IPS-NIHi7 (cell line): Measurements from ENCODE around the gene GNB2.
"Not testable (repeated sequence)": the region's sequence is repeated elsewhere in the genome, so short reads cannot be mapped to it uniquely, and the experiment has no call there.

ENCODE experiments used
- DNase-seq: peaks from one replicate; pipeline ENCODE4 v3.0.0; 2012; ENCODE audit warnings: mixed read lengths; ENCODE audit errors: extremely low spot score

Gene GNB2

DNA sequence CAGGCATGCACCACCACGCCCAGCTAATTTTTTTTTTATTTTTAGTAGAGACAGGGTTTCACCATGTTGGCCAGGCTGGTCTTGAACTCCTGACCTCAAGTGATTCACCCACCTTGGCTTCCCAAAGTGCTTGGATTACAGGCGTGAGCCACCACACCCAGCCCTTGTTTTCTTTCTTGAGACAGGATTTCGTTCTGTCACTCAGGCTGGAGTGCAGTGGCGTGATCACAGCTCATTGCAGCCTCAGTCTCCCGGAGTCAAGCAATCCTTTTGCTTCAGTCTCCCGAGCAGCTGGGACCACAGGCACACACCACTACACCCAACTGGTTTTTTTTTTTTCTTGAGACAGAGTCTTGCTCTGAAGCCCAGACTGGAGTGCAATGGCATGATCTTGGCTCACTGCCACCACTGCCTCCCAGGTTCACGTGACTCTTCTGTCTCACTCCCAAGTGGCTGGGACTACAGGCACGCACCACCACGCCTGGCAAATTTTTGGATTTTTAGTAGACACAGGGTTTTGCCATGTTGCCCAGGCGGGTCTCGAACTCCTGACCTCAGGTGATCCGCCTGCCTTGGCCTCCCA, 11.3 kb upstream of the GNB2 start:
- DNase-seq: not testable (repeated sequence)

DNA sequence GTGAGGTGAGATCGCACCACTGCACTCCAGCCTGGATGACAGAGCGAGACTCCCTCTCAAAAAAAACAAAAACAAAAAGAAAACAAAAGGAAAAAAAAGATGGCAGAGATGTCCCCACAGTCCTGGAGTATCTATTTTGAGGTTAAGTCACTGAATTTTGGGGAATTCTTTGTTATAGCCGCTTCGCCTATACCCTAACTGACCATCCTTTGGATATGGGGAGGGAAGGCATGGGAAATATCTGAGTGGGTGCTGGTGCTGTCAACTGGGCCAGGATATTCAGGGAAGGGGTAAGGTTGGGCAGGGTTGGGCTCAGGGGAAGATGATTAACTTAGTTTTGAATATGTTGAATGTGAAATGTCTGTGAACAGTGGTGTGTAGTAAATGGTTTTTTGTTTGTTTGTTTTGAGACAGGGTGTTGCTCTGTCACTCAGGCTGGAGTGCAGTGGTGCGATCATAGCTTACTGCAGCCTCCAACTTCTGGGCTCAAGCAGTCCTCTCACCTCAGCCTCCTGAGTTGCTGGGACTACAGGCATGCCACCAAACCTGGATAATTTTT, 8.3 kb upstream of the GNB2 start:
- no peak for DNase-seq

DNA sequence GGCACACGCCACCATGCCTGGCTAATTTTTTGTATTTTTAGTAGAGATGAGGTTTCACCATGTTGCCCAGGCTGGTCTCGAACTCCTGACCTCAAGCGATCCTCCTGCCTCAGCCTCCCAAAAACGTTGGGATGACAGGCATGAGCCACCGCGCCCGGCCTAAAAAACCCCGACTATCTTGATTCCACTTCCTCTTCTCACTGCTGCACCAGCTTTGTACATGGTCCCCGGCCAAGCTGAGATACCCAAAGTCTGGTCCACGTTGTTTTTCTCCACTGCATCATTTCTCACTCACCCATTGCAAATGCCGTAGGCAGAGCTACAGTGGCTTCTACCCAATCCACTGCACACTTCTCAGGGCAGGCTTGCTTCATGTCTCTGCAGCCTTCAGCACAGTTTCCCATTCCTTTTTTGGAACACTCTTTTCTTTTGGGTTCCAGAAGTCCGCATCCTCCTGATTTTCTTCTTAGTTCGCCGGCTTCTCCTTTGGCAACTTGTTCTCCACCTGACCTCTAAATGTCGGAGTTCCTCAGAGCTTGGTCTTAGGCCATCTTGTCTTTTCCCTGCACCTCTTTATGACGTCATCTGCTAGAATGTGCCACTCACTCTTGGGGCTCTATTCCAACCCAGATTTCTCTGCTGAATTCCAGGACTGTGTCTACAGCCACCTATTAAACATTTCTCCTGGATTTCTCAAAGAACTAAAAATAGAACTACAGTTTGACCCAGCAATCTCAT, 6.0 kb upstream of the GNB2 start:
- no peak for DNase-seq

DNA sequence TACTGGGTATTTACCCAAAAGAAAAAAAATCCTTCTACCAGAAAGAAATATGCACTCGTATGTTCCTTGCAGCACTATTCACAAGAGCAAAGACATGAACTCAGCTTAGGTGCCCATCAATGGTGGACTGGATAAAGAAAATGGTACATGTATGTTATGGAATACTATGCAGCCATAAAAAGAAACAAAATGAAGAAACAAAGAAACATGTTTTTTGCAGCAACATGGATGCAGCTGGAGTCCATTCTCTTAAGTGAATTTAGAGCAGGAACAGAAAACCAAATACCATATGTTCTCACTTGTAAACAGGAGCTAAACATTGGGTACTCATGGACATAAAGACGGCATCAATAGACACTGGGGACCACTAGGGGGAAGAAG, 5.5 kb upstream of the GNB2 start:
- DNase-seq: no peak

DNA sequence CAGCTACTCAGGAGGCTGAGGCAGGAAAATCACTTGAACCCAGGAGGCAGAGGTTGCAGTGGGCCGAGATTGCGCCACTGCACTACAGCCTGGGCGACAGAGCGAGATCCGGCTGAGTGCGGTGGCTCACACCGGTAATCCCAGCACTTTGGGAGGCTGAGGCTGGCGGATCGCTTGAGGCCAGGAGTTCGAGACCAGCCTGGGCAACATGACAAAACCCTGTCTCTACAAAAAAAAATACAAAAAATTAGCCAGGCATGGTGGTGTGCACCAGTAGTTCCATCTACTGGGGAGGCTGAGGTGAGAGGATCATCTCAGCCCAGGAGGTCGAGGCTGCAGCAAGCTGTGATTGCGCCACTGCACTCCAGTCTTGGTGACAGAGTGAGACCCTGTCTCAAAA, 4.4 kb upstream of the GNB2 start:
- DNase-seq: not testable (repeated sequence)

DNA sequence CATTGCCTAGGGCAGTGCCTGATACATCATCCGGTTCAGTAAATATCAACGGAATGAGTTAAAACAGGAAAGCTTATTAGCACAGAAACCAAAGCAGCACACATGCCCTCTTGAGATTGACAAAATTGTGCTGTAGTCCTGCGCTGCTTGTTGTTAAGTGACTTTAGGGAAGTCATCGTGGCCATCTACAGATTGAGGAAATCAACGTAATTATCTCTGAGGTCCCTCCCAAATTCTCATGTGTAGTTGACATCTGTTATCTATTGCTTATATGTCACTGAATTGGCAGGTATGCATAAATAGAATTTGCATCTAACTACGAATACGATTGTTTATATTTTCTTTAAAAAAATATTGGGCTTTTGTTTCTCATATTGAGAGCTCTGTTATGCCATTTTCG, 3.5 kb upstream of the GNB2 start:
- no peak for DNase-seq

DNA sequence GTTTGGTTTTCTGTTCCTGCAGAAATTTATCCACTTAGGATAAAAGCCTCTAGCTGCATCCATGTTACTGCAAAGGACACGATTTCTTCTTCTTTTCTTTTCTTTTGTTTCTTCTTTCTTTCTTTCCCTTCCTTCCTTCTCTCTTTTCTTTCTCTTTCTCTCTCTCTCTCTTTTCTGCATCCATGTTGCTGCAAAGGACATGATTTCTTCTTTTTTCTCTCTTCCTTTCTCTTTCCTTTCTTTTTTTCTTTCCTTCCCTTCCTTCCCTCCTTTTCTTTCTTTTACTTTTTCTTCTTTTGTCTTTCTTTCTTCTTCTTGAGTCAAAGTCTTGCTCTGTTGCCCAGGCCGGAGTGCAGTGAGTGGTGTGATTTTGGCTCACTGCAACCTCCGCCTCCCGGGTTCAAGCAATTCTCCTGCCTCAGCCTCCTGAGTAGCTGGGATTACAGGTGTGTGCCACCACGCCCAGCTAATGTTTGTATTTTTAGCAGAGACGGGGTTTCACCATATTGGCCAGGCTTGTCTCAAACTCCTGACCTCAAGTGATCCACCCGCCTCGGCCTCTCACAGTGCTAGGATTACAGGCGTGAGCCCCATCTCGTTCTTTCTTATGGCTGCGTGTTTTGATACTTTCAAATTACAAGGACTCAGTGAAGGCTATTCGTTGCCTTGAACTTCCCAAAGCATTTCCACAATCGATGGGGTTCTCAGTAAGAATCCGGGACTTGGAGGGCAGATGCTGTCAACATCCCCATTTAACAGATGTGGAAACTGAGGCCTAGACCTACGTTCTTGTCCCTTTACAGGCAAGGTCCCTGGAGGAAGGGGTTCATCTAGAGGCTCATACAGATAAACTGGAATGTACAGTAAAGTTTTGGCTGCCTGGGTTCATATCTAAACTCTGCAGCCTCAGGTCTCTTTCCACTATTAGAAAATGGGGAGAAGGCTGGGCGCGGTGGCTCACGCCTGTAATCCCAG, 1.9 kb upstream of the GNB2 start:
- no peak for DNase-seq

DNA sequence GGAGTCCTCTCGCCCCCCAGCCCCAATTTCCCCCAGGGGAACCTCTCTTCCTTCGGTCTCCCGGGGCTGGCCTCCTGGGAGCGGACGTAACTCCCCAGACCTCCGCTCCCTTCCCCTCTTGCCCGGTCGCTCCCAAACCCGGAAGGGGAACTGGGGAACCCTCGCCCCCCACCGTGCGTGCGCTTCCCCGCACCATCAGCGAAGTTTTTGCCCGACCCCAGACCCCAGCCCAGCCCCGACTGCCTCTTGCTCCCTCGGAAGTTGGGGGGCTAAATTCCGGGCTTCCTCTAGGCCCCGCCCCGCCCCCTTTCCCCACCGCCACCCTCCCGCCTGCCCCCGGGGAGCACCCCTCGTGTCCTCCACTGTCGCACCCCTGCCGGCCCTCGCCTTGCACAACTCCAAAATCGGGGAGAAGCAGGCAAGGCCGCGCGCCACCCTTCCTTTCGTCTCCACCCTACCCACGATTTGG, 436 bp downstream of the GNB2 start:
- no peak for DNase-seq

DNA sequence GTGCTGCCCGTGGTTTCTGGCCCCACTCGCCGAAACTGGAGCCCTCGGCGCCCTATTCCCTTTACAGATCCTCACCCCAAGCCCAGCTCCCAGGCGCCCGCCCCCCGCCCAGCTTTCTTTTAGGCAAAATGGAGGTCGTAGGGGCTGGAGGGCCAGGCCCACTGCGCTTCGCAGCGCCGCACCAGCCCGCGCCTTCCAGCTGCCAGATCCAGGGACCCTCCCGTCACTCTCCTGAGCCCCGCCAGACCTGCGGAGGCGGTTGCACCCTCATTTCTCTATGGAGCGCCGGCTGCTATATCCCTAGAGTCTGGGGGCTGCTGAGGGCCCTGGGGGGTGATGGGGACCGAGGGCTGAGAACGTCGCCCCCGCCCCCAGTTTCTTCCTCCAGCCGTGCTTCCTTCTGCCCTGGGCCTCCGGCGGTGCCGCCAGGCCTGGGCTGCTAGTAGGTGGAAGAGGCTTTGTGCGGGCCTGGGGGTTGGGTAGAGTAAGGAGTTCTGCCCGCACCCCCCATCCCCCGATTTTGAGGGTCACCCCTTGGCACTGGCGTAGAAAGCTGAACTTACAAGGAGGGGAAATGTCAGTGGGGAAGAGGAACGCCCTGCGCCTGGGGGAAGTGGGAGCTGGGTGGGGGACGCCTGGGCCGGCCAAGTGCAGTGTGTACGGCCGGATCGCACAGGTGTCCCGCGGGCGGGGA, 1.0 kb downstream of the GNB2 start:
- no peak for DNase-seq

DNA sequence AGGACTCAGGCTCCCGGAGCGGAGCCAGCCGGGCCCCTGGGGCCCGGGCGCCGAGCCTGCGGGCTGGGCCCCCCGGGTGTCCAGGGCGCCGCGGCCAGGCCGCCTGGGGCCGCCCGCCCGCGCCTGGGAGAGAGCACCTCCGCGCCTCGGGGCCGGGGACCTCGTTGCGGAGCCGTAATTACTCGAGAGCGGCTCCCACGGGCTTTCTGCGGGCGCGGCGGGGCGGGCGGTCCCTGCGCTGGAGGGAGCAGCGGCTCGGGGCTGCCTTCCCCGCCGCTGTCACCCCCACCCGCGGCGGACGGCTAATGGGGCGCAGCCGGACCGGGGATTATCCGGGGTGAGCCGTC, 1.5 kb downstream of the GNB2 start:
- DNase-seq: no peak

DNA sequence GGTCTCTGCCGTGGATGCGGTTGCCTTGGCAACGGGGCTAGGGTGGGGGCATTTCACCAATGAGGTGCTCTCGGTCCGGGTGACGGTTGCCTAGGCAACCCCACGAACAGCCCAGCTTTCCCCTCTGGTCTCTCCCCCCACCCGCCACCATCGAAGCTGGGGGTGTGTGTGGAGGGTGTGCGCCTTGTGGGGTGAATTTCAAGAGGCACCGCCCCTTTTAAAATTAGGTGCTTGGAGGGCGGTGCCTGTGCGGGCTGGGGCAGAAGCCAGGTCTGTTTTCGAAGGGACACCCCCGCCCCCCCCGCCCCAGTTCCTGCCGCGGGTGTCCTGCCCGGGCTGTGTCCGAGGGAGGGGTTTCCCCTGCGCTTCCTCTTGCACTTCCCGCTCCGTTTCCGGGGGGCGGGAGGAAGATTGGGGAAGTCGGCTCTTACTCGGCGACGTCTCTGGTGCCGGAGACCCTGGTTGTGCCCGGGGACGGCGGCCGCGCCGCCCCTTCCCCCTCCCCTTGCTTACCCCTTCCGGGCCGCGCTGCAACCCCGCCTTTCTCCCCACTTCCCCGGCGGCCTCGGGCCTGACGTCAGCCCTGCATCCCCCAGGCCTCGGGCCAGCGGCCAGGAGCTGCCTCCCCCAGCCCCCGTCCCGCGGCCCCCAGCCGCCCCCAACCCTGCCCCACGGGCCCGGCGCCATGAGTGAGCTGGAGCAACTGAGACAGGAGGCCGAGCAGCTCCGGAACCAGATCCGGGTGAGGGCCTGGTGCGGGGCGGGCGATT, 2.2 kb downstream of the GNB2 start:
- DNase-seq: peak; percentile 73

DNA sequence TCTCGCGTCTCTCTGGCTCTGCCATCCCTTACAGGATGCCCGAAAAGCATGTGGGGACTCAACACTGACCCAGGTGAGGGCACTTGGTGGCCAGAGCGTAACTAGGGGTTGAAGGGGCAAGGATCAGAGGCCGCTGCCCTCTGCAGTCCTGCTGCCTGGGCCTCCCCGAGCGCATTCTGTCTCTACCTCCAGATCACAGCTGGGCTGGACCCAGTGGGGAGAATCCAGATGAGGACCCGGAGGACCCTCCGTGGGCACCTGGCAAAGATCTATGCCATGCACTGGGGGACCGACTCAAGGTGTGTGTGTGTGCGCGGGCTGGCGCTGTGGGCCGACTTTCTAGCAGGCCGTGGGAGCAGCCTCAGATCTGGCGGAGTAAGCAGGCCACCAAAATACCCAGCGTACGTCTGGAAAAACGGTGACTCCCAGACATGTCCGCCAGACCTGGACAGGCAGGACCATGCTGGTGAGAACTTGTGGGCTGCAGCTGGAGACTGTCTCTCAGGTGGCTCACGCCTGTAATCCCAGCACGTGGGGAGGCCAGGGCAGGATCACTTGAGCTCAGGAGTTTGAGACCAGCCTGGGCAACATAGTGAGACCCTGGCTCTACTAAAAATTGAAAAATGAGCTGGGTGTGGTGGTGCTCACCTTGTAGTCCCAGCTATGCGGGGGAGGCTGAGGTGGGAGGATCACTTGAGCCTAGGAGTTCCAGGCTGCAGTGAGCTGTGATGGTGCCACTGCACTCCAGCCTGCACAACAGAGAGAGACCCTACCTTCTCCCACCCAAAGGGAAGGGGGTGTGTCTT, 3.2 kb downstream of the GNB2 start:
- DNase-seq: no peak

DNA sequence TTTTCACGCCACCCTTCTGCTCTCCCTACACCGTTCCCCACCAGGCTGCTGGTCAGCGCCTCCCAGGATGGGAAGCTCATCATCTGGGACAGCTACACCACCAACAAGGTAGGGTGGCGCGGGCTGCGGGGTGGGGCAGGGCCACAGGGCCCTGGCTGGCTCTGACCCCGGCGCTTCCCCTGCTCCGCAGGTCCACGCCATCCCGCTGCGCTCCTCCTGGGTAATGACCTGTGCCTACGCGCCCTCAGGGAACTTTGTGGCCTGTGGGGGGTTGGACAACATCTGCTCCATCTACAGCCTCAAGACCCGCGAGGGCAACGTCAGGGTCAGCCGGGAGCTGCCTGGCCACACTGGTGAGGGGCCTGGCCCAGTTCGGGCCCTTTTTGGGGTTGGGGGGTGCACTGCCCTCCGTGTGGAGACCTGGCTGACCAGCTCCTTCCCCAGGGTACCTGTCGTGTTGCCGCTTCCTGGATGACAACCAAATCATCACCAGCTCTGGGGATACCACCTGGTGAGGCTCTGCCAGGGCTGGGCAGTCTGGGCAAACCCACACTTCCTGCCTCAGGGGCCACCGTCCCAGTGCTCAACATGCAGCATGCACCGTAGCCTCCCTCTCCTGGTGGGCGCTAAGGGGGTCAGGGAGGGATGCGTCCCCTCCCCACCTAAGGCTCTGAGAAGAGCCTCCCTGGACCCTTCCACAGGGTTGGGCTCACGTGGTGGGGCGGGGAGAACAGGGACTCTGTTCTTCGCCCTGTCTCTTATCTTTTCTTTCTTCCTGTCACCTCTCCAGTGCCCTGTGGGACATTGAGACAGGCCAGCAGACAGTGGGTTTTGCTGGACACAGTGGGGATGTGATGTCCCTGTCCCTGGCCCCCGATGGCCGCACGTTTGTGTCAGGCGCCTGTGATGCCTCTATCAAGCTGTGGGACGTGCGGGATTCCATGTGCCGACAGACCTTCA, 4.0 kb downstream of the GNB2 start:
- no peak for DNase-seq

DNA sequence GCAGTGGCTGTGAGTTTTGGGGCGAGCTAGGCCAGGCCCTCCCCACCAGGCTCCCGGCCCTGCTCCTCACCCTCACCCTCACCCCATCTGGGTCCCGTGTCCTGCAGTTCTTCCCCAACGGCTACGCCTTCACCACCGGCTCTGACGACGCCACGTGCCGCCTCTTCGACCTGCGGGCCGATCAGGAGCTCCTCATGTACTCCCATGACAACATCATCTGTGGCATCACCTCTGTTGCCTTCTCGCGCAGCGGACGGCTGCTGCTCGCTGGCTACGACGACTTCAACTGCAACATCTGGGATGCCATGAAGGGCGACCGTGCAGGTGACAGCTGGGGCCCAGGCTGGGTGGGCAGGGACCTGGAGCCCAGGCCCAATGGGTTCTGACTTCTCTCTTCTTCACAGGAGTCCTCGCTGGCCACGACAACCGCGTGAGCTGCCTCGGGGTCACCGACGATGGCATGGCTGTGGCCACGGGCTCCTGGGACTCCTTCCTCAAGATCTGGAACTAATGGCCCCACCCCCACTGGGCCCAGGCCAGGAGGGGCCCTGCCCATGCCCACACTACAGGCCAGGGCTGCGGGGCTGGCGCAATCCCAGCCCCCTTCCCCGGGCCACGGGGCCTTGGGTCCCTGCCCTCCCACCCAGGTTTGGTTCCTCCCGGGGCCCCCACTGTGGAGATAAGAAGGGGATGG, 4.9 kb downstream of the GNB2 start:
- DNase-seq: no peak

DNA sequence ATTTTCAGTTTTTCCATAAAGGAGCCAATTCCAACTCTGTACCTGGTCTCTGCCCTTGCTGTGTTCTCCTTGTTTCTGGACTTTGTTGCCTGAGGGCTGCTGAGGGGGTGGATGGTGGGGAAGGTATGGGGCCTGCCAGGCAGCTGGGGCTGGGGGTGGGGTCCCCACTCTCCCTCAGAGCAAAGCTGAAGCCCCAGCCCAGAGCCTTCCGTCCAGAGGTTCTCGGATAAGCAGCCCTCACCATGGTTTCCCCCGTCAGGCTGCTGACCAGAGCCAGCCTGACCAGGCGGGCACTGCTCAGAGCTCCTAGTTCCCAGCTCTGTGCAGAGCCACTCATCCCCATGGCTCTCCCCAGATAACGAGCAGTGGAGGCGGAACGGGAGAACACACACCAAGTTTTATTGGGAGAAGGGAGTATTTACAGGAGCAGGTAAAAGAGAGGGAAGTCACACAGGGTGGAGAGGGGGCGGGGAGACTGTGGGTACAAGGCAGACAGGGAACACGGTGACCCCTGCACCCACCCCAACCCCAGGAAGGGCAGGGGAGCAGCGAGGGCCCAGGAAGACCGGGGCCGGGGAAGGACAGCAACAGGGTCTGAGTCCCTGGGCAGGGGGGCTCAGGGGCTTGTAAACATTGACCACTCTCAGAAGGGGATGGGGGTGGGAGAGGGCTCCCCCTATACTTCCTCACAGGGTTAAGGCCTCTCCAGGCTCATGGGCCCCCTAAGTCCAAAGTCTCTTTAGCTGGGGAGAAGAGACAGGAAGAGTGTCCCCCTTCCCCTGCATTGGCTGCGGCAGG, 5.8 kb downstream of the GNB2 start:
- no peak for DNase-seq

DNA sequence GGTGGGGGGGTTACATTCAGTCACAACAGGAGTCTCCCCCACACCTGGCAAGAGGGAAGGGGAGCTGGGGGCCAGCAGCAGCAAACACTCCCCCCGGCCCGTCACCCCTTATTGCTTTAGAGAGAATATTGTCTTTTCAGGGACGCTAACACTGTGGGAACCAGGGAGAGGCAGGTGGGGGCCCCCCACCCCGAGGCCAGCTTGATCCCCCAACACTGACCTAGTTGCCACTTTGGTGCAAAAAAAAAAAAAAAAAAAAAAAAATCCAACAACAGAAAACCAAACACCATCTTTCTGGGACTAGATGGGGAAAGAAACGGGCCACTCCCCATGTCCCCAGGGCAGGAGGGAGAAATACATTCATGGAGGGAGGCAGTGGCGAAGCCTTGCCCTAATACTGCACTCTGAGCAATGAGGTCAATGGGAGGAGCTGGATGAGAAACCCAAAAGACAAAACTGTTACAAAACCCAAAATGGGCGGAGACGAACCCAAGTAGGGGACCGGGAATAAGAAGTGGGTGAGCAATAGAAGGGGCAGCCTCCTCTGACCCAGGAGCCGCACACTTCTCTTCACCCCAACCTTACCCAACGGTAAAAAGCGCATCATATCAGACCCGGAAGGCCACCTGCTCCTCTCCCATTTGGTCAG, 6.5 kb downstream of the GNB2 start:
- DNase-seq: no peak
